DMS153 (cell line): ENCODE measurements around the gene SLC25A27.

Experiments used
- DNase-seq: peaks from one replicate; lab custom pipeline; 2025; lab: John Stamatoyannopoulos, UW

SLC25A27 gene

DNA sequence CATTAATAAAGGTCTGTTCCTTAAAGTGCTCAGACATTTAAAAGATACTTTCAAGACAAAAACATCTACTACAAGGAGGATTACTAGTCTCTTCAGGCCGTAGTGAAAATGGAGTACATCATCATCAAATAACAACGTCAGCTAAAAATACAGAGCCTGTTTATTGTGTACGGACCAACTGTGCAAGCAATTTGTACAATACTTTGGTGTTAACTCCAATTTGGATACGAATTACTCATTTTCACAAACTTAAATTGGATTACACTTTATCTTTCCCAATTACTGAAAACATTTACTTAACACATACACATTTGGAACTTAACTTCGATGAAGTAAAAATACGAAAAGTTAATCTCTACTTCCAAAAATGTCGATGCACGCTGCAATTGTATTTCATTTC lies 959 bp upstream of the SLC25A27 start:
- no peak for DNase-seq

DNA sequence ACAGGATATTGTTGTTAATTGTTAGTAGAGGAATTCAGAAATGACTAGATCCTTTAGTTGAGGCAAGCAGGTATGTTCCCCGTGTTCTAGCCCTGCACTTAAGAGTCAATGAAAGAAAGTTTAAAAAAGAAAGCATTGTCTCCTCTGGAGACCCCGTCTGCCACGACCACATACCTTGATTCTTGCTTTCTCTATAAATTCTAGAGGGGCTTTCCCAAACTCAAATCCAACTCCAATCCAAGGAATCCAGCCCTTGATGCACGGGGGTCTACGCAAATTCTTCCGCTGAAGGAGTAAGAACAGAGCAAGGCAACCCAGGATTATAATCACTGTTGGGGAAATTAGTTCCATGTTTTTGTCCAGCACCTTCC lies 558 bp upstream of the SLC25A27 start:
- no peak for DNase-seq

DNA sequence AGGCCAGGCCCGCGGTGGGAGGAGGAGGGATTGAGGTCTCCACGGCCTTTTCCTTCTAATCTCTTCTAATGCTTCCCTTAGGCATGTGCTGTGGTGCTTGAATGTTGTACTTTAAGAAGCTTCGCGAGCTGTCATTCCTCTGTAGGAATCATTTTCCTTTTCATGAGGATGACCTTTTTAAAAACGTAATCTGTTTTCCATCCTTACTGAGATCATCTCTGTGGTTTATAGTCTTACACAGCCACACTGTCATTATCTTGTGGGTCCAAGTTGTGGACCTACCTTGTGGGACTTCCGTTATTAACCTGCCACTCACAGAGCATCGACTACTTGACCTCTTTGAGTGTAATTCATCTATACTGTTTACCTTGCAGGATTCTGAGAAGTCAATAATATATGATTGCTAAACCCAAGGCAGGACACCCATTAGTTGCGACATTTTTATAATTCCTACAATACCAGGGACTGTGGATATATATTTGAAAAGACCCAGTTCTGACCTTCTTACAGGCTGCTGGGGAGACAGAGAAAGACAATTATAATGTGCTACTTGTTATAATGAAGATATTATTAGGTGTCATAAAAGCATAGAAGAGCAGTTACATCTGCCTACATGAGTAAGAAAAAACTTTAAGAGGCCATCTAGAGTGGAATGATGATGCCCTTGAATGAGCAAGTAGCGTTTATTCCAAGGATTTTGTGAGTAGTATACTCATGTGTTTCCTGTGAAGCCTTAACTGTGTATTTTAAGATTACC lies 842 bp downstream of the SLC25A27 start:
- no peak for DNase-seq

DNA sequence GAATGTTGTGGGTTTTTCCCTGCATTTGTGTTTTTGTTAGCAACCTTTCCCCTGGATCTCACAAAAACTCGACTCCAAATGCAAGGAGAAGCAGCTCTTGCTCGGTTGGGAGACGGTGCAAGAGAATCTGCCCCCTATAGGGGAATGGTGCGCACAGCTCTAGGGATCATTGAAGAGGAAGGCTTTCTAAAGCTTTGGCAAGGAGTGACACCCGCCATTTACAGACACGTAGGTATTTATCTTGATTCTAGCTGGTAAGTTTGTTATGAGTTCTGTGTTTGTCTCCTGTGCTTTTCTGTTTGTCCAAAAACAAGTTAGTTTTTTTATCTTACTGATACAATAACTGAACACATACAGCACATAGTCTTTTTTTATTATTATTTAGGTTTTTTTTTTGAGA lies 3.0 kb downstream of the SLC25A27 start:
- DNase-seq = no peak

DNA sequence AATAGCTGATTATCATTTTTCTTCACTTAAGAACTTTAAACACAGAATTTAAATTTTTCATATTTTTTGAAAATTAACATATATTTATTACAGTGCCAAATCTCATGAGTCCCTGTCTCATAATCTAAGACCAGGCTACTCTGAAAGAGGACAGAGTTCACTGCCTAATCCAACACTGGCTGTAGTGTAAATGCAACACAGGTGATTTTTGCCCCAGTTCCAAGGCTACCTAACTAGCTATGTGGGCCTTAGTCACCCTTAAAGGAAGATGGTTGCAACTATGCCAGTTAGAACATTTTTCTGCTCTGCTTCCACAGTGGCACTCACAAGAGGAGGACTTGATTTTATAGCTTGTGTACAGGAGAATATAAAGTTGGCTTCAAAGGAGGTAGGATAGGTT lies 4.9 kb downstream of the SLC25A27 start:
- DNase-seq = no peak

DNA sequence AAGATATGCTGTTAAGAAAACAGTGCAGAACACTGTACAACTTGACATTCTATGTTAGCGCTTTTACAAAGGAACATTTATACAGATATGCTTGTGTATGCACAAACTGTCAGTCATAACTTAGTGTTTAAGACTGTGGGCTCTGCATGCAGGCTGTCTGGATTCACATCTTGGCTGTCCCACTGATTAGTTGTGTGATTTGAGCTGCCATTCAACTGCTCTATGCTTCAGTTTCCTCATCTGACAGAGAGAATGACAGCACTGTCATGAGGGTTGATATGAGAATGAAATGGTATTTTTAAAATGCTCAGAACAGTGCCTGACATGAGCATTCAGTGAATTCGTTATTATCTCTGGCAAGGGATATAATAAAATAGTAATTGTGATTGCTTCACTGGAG lies 8.7 kb downstream of the SLC25A27 start:
- no peak for DNase-seq

DNA sequence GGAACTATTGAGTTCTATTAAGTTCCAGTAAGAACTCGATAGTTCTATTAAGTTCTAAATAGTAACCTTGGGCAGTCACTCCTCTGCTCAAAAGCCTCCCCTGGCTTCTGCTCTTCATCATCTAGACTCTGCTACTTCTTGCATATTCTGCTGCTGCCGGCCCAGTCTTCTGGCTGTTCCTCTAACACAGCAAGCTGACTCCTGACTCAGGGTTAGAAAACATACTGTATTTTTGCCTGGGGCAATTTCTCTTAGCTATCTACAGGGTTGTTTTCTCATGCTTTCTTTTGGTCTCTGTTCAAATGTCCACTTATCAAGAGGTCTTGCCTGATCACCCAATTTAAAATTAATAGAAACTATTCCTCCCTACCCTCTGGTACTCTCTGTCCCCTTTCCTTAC lies 14.6 kb downstream of the SLC25A27 start:
- no peak for DNase-seq

DNA sequence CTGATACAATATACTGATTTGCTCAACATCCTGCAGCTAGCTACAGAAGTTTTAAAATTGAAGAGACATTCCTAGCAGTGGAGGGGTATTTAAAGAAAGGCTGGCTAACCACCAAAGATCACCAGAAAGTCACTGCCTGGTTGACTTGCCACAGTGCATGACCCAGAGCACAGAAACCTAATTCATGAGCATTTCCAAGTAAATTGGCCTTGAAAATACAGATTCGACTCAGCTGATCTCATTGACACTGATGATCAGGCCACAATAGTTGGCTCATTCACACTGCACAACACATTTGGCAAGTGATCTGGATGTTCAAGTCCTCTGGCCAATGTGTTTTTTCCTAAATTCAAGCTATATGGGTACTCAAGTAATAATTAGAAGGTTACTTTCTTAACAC lies 21.6 kb downstream of the SLC25A27 start:
- DNase-seq = no peak

DNA sequence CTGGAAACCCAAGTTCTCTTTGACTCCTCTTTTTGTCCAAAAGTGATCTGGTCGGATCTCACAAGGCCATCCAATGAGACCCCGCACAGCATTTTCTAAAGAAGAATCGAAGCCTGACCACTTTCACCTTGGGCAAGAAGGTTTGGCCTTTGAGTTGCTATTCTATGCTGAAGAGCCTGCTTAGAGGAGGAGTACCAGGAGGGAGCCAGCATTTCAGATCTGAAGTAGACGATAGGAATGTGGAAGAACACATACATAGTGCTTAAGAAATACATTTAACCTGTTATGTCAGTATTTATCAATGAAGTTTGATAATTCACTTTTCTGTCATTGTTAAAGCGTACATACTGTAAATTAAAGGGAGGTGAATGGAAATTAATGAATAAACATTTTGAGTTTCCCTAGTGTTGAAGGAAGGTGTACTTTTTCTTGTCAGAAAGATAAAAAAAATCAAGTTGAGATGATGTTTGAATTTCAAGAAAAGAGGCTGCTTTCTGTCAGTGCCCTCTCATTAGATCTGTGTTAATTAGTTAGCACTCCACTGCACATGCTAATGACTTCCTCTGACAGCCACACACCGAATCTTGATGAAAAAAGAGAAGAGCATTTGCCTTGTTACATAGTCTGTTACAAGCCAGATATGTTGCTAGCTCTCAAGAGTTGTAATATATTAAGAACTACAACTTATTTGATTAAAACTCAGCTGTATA lies 24.0 kb downstream of the SLC25A27 start:
- no peak for DNase-seq

DNA sequence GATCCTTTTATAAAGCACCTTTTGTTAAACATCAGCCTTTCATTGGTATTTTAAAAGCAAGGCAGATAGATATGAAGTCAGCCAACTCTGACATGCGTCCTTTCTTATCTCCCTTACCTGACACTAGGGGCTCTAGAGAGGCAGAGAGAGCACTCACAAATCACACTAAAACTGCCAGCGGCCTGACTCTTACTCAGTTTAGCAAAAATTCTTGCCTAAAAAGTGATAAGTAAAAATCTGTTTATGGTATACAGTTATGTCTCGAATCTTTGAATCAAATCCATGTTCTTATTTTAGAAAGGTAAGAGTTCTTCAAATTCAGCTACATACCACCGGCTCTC lies 24.5 kb downstream of the SLC25A27 start:
- no peak for DNase-seq

DNA sequence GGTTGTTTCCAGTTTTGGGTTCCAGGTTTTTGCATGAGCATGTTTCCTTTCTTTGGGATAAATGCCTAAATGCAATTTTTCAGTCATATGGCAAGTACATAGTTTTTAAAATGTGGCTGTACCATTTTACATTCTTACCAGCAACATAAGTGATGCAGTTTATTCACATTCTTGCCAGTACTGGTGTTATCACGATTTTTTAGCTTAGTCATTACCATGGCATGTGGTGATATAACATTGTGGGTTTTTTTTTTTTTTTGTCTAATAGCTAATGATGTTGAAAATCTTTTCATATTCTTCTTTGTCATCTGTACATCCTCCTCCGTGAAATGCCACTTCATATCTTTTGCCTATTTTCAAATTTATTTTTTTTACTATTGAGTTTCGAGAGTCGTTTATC lies 32.0 kb downstream of the SLC25A27 start:
- DNase-seq = no peak

DNA sequence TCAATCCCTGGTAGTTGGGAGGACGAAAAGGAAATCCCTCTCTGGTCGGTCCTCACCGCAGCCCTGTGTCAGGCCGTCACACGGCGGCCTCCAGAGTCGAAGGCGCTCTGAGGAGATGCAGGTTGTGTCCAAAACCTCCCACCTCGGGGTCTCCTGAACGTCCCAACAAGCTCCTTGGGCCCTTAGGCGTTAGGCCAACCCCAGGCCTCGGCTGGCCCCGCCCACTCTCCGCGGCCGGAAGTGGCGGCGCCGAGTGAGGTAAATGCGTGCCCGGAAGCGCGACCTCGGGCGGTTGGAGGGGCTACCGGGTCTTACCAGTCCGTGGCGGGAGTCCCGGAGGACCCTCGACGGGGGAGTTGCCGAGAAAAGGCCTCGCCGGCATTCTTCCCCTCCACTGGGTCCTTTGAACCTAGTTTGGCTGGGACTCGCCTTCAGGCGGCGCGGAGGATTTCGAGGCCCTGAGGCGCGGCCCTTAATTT lies 34.9 kb downstream of the SLC25A27 start, which contains the start of gene TDRD6:
TSS of gene TDRD6 (plus strand) at position 267 of the 479 bp plus-strand sequence. CDS start 244 bp downstream, outside the sequence.
- no peak for DNase-seq

DNA sequence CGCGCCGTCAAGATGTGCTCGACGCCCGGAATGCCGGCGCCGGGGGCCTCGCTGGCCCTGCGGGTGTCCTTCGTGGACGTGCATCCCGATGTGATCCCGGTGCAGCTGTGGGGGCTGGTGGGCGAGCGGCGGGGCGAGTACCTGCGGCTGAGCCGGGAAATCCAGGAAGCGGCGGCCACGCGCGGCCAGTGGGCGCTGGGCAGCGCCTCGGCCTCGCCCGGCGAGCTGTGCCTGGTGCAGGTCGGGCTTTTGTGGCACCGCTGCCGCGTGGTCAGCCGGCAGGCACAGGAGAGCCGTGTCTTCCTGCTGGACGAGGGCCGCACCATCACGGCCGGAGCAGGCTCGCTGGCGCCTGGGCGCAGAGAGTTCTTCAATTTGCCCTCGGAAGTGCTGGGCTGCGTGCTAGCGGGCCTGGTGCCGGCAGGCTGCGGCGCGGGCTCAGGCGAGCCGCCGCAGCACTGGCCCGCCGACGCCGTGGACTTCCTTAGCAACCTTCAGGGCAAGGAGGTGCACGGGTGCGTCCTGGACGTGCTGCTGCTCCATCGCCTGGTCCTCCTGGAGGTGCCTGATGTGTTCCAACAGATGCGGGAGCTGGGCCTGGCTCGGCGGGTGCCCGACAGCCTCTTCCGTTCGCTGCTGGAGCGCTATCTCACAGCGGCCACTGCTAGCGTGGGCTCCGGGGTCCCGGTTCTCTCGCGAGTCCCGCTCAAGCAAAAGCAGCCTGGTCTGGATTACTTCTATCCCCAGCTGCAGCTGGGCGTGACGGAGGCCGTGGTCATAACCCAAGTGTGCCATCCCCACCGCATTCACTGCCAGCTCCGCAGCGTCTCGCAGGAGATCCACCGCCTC lies 35.6 kb downstream of the SLC25A27 start:
- DNase-seq = no peak

DNA sequence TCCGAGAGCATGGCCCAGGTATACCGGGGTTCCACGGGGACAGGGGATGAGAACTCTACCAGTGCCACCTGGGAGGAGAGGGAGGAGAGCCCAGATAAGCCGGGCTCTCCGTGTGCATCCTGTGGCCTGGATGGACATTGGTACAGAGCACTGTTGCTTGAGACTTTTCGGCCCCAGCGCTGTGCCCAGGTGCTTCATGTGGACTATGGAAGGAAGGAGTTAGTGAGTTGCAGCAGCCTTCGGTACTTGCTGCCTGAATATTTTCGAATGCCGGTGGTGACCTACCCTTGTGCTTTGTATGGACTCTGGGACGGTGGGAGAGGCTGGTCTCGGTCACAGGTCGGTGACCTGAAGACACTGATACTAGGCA lies 36.2 kb downstream of the SLC25A27 start:
- no peak for DNase-seq

DNA sequence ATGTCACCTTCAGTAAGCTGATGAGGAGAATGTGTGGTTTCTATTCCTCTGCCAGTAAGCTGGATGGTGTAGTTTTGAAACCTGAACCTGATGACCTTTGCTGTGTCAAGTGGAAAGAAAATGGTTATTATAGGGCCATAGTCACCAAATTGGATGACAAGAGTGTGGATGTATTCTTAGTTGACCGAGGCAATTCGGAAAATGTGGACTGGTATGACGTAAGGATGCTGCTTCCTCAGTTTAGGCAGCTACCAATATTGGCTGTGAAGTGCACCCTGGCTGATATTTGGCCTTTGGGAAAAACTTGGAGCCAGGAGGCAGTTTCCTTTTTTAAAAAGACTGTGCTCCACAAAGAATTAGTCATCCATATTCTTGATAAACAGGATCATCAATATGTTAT lies 36.9 kb downstream of the SLC25A27 start:
- no peak for DNase-seq

DNA sequence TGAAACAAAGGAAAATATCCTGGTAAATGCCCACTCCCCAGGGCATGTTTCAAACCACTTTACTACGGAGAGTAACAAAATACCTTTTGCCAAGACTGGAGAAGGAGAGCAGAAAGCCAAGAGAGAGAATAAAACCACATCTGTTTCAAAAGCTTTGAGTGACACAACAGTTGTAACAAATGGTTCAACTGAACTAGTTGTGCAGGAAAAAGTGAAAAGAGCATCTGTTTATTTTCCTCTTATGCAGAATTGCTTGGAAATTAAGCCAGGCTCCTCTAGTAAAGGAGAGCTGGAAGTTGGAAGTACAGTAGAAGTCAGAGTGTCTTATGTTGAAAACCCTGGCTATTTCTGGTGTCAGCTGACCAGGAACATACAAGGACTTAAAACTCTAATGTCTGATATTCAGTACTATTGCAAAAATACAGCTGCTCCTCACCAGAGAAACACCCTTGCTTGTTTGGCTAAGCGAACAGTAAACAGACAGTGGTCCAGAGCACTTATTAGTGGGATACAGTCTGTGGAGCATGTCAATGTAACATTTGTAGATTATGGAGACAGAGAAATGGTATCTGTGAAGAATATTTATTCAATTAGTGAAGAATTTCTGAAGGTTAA lies 37.5 kb downstream of the SLC25A27 start:
- no peak for DNase-seq

DNA sequence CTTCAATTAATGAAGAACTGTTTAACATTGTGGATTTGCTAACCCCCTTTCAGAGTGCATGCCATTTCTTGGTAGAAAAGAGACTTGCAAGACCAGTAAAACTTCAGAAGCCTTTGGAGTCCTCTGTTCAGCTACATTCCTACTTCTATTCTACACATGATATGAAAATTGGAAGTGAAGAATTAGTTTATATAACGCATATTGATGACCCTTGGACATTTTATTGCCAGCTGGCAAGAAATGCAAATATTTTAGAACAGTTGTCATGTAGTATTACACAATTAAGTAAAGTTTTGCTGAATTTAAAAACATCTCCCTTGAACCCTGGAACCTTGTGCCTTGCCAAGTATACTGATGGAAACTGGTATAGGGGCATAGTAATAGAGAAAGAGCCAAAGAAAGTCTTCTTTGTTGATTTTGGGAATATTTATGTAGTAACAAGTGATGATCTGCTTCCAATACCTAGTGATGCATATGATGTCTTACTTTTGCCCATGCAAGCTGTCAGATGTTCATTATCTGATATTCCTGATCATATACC lies 38.2 kb downstream of the SLC25A27 start:
- no peak for DNase-seq

DNA sequence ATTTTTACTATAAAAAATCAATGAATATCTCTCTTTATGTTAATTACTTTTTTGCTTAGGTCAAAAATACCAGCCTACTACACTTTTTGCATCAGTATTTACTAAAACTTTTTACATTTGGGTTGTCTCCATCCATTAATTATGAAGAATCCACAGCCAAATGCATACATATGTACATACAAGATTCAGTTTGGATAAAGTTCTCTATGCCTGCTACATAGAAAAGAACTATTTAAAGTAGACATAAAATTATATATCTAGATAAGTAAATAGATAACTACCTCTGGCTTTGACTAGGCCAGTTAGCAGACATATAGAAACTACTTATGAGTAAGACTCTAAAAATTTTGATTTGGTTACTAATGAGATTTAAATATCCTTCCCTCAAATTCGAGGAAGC lies 47.2 kb downstream of the SLC25A27 start:
- no peak for DNase-seq

DNA sequence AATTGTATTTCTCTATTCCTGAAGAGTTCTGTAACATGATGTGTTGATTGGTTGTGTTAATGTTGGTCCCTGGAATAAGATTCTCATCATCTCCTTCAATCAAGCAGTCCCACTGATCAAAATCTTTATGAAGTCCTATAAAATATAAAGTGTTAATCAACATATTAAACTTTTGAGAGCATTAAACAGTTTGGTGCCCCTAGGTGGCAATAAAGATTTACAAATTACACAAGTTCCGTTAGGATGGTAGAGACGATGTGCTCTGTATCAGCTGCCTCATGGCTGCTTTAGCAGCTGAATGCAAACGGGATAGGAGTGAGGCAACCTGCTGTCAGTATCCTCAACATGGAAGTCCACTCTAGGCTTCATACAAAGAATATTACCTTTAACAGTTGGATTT lies 51.8 kb downstream of the SLC25A27 start:
- DNase-seq = peak; percentile 27

DNA sequence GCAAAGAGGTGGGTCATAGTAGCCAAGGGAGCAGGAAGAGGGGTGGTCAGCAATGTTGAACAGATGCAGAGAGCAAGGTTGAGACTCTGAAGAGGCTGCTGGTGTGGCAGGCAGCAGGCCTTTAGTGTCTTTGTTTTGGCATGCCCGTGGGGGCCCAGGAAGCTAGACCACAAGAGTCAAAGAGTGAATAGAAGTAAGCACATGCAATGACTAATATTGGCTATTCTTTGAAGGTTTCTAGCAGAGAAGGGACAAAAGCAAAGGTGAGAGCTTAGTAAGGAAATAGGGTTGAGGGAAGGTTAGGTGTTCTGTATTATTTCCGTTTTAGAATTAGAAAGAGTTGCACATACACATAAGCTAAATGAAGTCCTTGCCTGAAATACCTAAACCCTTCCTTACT lies 53.7 kb downstream of the SLC25A27 start:
- no peak for DNase-seq

DNA sequence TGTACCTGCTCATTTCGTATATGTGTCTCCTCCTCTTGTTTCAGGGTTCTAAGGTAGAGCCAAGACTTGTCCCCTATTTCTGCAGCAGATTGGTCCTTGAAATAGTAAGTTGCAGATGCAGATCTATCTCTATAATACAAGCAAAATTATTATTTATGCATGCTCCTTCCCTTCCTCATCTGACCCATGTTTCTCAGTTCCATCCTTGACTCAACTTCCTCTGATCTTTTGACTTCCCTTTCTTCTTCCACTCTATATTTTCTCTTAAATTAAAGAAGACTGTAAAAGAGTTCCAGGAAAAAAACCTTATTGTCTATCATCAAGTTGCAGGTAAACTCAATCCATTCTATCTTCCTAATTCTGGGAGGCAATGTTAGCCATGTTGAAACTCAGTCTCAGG lies 58.7 kb downstream of the SLC25A27 start:
- DNase-seq = no peak

DNA sequence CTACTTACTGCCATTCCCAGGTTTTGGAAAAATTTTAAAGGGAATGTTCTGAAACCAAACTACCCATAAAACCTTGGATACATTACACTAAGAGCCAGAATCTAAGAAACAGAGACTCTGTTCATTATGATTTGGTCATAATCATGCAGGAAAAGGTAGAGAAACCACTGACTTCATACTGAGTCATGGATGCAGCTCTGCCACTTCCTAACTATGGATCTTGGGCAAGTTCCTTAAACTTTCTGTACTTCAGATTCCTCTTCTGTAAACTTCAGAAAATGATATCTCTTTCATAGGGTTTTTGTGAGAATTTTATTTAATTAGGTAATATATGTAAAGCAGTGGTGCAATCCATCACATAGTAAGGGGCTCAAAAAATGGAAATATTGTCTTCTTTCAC lies 62.4 kb downstream of the SLC25A27 start:
- no peak for DNase-seq
